ENCODE data around the gene SMU1.

DNA sequence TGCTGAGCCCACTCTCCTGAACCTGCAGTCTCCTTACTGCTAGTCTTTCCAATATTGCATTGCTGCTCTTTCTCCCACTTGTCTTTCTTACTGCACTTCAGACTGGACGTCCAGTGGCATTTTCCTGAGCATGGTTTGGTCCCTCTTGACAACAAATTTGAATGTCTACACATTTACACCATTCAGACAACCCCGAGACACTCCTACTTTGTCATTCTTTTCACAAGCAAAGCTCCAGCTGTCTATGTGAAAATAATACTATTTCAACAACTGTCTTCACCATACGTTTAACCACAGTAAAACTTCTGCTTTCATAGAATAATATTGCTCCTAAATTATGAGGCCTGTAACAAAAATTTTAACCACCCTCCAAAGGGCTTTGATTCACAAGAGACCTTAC, 64.6 kb downstream of the SMU1 start:
- TF ChIP-seq, protein P1, sequence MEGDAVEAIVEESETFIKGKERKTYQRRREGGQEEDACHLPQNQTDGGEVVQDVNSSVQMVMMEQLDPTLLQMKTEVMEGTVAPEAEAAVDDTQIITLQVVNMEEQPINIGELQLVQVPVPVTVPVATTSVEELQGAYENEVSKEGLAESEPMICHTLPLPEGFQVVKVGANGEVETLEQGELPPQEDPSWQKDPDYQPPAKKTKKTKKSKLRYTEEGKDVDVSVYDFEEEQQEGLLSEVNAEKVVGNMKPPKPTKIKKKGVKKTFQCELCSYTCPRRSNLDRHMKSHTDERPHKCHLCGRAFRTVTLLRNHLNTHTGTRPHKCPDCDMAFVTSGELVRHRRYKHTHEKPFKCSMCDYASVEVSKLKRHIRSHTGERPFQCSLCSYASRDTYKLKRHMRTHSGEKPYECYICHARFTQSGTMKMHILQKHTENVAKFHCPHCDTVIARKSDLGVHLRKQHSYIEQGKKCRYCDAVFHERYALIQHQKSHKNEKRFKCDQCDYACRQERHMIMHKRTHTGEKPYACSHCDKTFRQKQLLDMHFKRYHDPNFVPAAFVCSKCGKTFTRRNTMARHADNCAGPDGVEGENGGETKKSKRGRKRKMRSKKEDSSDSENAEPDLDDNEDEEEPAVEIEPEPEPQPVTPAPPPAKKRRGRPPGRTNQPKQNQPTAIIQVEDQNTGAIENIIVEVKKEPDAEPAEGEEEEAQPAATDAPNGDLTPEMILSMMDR (IDR thresholded peaks at IDR 0.05) = no peak
- TF ChIP-seq ESRRA (CRISPR knock-in tag; IDR thresholded peaks at IDR 0.05; ENCODE audit: borderline replicate concordance) (no peak), ZBTB21 (CRISPR knock-in tag; IDR thresholded peaks at IDR 0.05; ENCODE audit: borderline replicate concordance) (no peak), CBFB (CRISPR knock-in tag; IDR thresholded peaks at IDR 0.05; ENCODE audit: low read depth) (no peak), MXD4 (CRISPR knock-in tag; IDR thresholded peaks at IDR 0.05; ENCODE audit: borderline replicate concordance) (no peak), ZNF263 (CRISPR knock-in tag; IDR thresholded peaks at IDR 0.05; ENCODE audit: low read depth) (no peak)
- TF ChIP-seq, protein P2, sequence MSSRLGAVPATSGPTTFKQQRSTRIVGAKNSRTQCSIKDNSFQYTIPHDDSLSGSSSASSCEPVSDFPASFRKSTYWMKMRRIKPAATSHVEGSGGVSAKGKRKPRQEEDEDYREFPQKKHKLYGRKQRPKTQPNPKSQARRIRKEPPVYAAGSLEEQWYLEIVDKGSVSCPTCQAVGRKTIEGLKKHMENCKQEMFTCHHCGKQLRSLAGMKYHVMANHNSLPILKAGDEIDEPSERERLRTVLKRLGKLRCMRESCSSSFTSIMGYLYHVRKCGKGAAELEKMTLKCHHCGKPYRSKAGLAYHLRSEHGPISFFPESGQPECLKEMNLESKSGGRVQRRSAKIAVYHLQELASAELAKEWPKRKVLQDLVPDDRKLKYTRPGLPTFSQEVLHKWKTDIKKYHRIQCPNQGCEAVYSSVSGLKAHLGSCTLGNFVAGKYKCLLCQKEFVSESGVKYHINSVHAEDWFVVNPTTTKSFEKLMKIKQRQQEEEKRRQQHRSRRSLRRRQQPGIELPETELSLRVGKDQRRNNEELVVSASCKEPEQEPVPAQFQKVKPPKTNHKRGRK (CRISPR knock-in tag; IDR thresholded peaks at IDR 0.05; ENCODE audit: borderline replicate concordance) = no peak
- TF ChIP-seq, protein P3, sequence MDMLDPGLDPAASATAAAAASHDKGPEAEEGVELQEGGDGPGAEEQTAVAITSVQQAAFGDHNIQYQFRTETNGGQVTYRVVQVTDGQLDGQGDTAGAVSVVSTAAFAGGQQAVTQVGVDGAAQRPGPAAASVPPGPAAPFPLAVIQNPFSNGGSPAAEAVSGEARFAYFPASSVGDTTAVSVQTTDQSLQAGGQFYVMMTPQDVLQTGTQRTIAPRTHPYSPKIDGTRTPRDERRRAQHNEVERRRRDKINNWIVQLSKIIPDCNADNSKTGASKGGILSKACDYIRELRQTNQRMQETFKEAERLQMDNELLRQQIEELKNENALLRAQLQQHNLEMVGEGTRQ (CRISPR knock-in tag; IDR thresholded peaks at IDR 0.05) = no peak

All from WTC11 (cell line).